Thyroid gland (tissue), 4 donors: ENCODE data around the gene SMARCA4. TPM values are rescaled to one million over a fixed set of nuclear protein-coding genes. Genes with fewer than 3 reads are reported as not detected.
A peak's percentile ranks its signal among the peaks of the same experiment; 100 is the strongest.
"Not testable (repeated sequence)": the region's sequence is repeated elsewhere in the genome, so short reads cannot be mapped to it uniquely, and the experiment has no call there.

Experiments
- DNase-seq, 2 donors: peaks; one replicate each; pipeline ENCODE4 v3.0.0-alpha.2; 2019
- H3K27ac ChIP-seq, 3 donors: fragments of 200-600 bp; sonication (generic); 1 replicate in 2 of 3; 2 replicates in 1 of 3; pipeline ENCODE4 v1.5.1; 2016 to 2019; ENCODE audit warnings: mild to moderate bottlenecking in 1 of 3, moderate library complexity in 1 of 3
- H3K27me3 ChIP-seq: fragments of 200-600 bp; sonication (generic); one replicate; pipeline ENCODE4 v1.5.1; 2019
- H3K36me3 ChIP-seq, 2 donors: fragments of 200-600 bp; sonication (generic); one replicate each; pipeline ENCODE4 v1.5.1; 2016 to 2019
- H3K4me1 ChIP-seq, 2 donors: fragments of 200-600 bp; sonication (generic); one replicate each; pipeline ENCODE4 v1.5.1; 2017 to 2019
- H3K4me3 ChIP-seq, 3 donors: fragments of 200-600 bp; sonication (generic); replicated peaks in 1 of 3; 1 replicate in 2 of 3; 2 replicates in 1 of 3; pipeline ENCODE4 v1.5.1; 2016; ENCODE audit warnings: mild to moderate bottlenecking in 1 of 3
- H3K9me3 ChIP-seq: fragments of 200-600 bp; sonication (generic); one replicate; pipeline ENCODE4 v1.5.1; 2017
- CTCF ChIP-seq, 6 experiments: fragments of 200-600 bp in 3 of 6; fragments of 450-650 bp in 3 of 6; sonication (generic) in 3 of 6; IDR thresholded peaks; one replicate each; pipeline ENCODE4 v1.5.1; 2016 to 2019; ENCODE audit warnings: antibody characterized with exemption in 6 of 6, mild to moderate bottlenecking in 2 of 6, inconsistent platforms in 1 of 6, moderate library complexity in 1 of 6
- POLR2A ChIP-seq, 2 donors: fragments of 450-650 bp; IDR thresholded peaks; one replicate each; pipeline ENCODE4 v1.6.1; 2017; ENCODE audit warnings: antibody characterized with exemption in 2 of 2, mild to moderate bottlenecking in 2 of 2, moderate library complexity in 1 of 2
- WGBS, 2 donors: methylation state at CpG; one replicate each; pipeline ENCODE4 v1.1.5; 2017; 5-methylcytosine and 5-hydroxymethylcytosine counted together
- intact Hi-C: fragments of 100-400 bp; cut with DNase I; formaldehyde crosslinking; loops from one replicate; pipeline ENCODE4 v1.15.1; 2023
- total RNA-seq, 4 donors: library from RNA; depleted of rRNA; stranded (reverse); fragments of >200 nt; gene quantifications; one replicate each; pipeline ENCODE4 v1.2.3, GENCODE V29; 2016

SMARCA4 gene
- total RNA-seq, 4 donors from 2014 or later: 49.4 to 108 (median 89.0) TPM

DNA sequence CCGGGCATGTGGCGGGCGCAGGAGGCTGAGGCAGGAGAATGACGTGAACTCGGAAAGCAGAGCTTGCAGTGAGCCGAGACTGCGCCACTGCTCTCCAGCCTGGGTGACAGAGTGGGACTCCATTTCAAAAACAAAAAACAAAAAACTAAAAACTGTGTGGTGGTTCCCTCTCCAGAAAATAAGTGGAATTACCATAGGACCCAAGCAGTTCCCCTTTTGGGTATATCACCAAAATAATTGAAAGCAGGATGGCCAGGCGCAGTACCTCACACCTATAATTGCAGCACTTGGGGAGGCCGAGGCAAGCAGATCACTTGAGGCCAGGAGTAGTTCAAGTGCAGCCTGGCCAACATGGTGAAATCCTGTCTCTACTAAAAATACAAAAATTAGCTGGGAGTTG lies 112.7 kb downstream of the SMARCA4 start:
- Histone ChIP-seq H3K36me3 (no peaks in the 10 kb centered on the region), H3K4me1 (no peaks in the 10 kb centered on the region), H3K9me3 (no peaks in the 10 kb centered on the region), H3K4me3 (no peak overlapping the region), H3K27me3 (no peaks in the 10 kb centered on the region), H3K27ac (no peak overlapping the region)
- no peak for DNase-seq
- WGBS, 2 donors: 87 to 94% methylated on average over 9 of the region's 9 CpGs
- TF ChIP-seq POLR2A (IDR thresholded peaks at IDR 0.05) (no peak), CTCF (IDR thresholded peaks at IDR 0.05) (no peak)
- intact Hi-C loops: no loop called here

- WGBS, 2 donors: 83 to 84% methylated on average over 9 of the region's 9 CpGs
- DNase-seq, H3K36me3 ChIP-seq, intact Hi-C loops, H3K9me3 ChIP-seq, H3K27me3 ChIP-seq, H3K27ac ChIP-seq, H3K4me3 ChIP-seq, H3K4me1 ChIP-seq: not testable (repeated sequence)
These were observed 116.0 kb downstream of the SMARCA4 start for GRCh38 chr19:11076792-11077191.

GRCh38 chr19:11078893-11079292 lies 118.1 kb downstream of the SMARCA4 start:
- no peak overlapping the region for H3K4me3 ChIP-seq
- intact Hi-C loops: no loop called here
- no peak overlapping the region for H3K27ac ChIP-seq
- TF ChIP-seq CTCF (IDR thresholded peaks at IDR 0.05): no peak
- TF ChIP-seq POLR2A (IDR thresholded peaks at IDR 0.05): no peak
- no peaks in the 10 kb centered on the region for H3K27me3 ChIP-seq
- no peaks in the 10 kb centered on the region for H3K36me3 ChIP-seq
- DNase-seq: no peak
- no peaks in the 10 kb centered on the region for H3K9me3 ChIP-seq
- no peaks in the 10 kb centered on the region for H3K4me1 ChIP-seq
- WGBS, 2 donors: 96 to 100% methylated on average over 11 of the region's 11 CpGs

GRCh38 chr19:11079999-11080398 lies 119.2 kb downstream of the SMARCA4 start:
- intact Hi-C loops: no loop called here
- Histone ChIP-seq H3K4me1 (peaks cover 4 to 6% of the 10 kb centered on the region in 2 donors), H3K4me3 (no peak overlapping the region), H3K9me3 (no peaks in the 10 kb centered on the region), H3K27ac (no peak overlapping the region), H3K27me3 (no peaks in the 10 kb centered on the region), H3K36me3 (no peaks in the 10 kb centered on the region)
- TF ChIP-seq CTCF (IDR thresholded peaks at IDR 0.05) (no peak), POLR2A (IDR thresholded peaks at IDR 0.05) (no peak)
- WGBS, 2 donors: 93 to 95% methylated on average over 9 of the region's 9 CpGs
- DNase-seq: no peak

DNA sequence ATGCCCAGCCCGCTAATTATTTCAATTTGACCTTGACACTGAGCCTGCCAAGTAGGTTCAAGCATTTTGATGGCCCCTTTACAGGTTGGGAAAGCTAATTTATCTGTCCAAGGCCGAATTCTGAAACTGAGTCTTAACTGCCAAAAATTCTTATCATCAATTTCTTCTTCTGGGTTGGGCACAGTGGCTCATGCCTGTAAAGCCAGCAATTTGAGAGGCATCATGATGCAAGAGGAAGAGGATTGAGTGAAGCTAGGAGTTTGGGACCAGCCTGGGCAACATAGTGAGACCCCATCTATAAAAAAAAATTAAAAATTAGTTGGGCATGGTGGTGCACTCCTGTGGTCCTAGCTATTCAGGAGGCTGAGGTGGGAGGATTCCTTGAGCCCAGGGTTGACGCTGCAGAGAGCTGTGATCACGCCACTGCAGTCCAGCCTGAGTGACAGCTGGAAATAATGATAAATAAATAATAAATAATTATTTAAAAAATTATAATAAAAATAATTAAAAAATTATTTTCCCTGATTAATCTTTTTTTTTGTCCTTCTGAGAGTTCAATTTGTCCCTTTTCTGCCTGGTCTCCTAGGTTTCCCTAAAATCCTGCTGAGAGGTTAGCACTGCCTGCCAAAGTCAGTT lies 127.2 kb downstream of the SMARCA4 start:
- peak overlapping the region; percentile 65 to 99 (median 84) for H3K27ac ChIP-seq
- intact Hi-C loops: no loop called here
- H3K9me3 ChIP-seq: no peaks in the 10 kb centered on the region
- 91 to 96% methylated on average over 4 of the region's 4 CpGs for WGBS, 2 donors
- TF ChIP-seq CTCF (IDR thresholded peaks at IDR 0.05): no peak
- no peak for TF ChIP-seq POLR2A (IDR thresholded peaks at IDR 0.05)
- H3K4me1 ChIP-seq: peaks cover 50 to 59% of the 10 kb centered on the region in 2 donors
- H3K4me3 ChIP-seq: no peak overlapping the region
- DNase-seq: no peak
- no peaks in the 10 kb centered on the region for H3K36me3 ChIP-seq
- no peaks in the 10 kb centered on the region for H3K27me3 ChIP-seq
